ENCODE results near the gene ARHGEF12. TPM values are rescaled to one million over a fixed set of nuclear protein-coding genes. Genes with fewer than 3 reads are reported as not detected.
A peak's percentile ranks its signal among the peaks of the same experiment; 100 is the strongest.

Gene ARHGEF12
- total RNA-seq, 1 donor from 2014 or later, result 83.1 TPM

DNA sequence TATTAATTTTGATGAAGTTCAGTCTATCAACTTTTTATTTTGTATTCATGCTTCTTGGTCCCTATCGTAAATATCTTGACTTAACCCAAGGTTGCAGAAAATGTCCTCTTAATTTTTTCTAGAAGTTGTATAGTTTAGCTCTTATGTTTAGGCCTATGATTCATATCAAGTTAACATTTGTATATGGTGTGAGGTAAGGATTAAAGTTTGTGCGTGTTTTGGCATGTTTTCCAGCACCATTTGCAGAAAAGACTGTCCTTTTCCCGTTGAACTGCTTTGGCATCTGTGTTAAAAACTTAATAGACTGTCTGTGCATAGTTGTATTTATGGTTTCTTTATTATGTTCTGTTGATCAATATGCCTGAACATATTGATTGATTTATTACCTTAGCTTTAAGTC, 42.3 kb downstream of the ARHGEF12 start:
- H2AFZ ChIP-seq (ENCODE audit: low read depth, low read length), result no peak overlapping the region
- H3K9ac ChIP-seq (ENCODE audit: low read length), result no peak overlapping the region
- peaks cover 98% of the 10 kb centered on the region for H3K79me2 ChIP-seq (ENCODE audit: insufficient read depth, low read length)
- H3K27ac Mint-ChIP-seq (ENCODE audit: unreplicated experiment), result no peak overlapping the region
- H3K27me3 Mint-ChIP-seq (ENCODE audit: low read depth, unreplicated experiment), result no peaks in the 10 kb centered on the region
- H3K36me3 ChIP-seq (ENCODE audit: insufficient read depth, low read length), result no peaks in the 10 kb centered on the region
- H3K9me3 Mint-ChIP-seq (ENCODE audit: unreplicated experiment), result peaks cover 4% of the 10 kb centered on the region
- H3K4me3 ChIP-seq (ENCODE audit: insufficient read depth, low read depth, low read length), result no peak overlapping the region
- peaks cover 38% of the 10 kb centered on the region for H3K4me1 Mint-ChIP-seq (ENCODE audit: low read depth, unreplicated experiment)
- no peak overlapping the region for H3K4me3 Mint-ChIP-seq (ENCODE audit: unreplicated experiment)
- no peak overlapping the region for H3K27ac ChIP-seq (ENCODE audit: low read depth, low read length)
- FAIRE-seq, result no peak
- H3K4me2 ChIP-seq (ENCODE audit: low read length), result no peak overlapping the region
- no peaks in the 10 kb centered on the region for H3K4me1 ChIP-seq (ENCODE audit: insufficient read depth, low read length)
- no peaks in the 10 kb centered on the region for H3K9me3 ChIP-seq (ENCODE audit: insufficient read depth, low read depth, low read length)
- H4K20me1 ChIP-seq (ENCODE audit: insufficient read depth, low read length), result peaks cover 57% of the 10 kb centered on the region
- no peak for TF ChIP-seq EZH2 (IDR thresholded peaks at IDR 0.05; ENCODE audit: insufficient read depth, low read length)
- TF ChIP-seq, protein P1, sequence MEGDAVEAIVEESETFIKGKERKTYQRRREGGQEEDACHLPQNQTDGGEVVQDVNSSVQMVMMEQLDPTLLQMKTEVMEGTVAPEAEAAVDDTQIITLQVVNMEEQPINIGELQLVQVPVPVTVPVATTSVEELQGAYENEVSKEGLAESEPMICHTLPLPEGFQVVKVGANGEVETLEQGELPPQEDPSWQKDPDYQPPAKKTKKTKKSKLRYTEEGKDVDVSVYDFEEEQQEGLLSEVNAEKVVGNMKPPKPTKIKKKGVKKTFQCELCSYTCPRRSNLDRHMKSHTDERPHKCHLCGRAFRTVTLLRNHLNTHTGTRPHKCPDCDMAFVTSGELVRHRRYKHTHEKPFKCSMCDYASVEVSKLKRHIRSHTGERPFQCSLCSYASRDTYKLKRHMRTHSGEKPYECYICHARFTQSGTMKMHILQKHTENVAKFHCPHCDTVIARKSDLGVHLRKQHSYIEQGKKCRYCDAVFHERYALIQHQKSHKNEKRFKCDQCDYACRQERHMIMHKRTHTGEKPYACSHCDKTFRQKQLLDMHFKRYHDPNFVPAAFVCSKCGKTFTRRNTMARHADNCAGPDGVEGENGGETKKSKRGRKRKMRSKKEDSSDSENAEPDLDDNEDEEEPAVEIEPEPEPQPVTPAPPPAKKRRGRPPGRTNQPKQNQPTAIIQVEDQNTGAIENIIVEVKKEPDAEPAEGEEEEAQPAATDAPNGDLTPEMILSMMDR (IDR thresholded peaks at IDR 0.05; ENCODE audit: insufficient read depth, low read depth, low read length), result no peak
- H3K27me3 ChIP-seq (ENCODE audit: insufficient read depth, low read length), result no peaks in the 10 kb centered on the region
- peaks cover 4% of the 10 kb centered on the region for H3K36me3 Mint-ChIP-seq (ENCODE audit: low read depth, unreplicated experiment)
- no peak for DNase-seq (ENCODE audit: low read depth)

GRCh38 chr11:120381401-120381800, 45.2 kb downstream of the ARHGEF12 start:
- Histone ChIP-seq H3K27me3 (ENCODE audit: insufficient read depth, low read length) (no peaks in the 10 kb centered on the region), H2AFZ (ENCODE audit: low read depth, low read length) (no peak overlapping the region), H3K36me3 (ENCODE audit: insufficient read depth, low read length) (no peaks in the 10 kb centered on the region), H3K9me3 (ENCODE audit: insufficient read depth, low read depth, low read length) (no peaks in the 10 kb centered on the region), H4K20me1 (ENCODE audit: insufficient read depth, low read length) (peaks cover 71% of the 10 kb centered on the region), H3K9ac (ENCODE audit: low read length) (no peak overlapping the region), H3K4me2 (ENCODE audit: low read length) (no peak overlapping the region), H3K79me2 (ENCODE audit: insufficient read depth, low read length) (peaks cover 98% of the 10 kb centered on the region), H3K4me3 (ENCODE audit: insufficient read depth, low read depth, low read length) (no peak overlapping the region), H3K4me1 (ENCODE audit: insufficient read depth, low read length) (peaks cover 8% of the 10 kb centered on the region), H3K27ac (ENCODE audit: low read depth, low read length) (no peak overlapping the region)
- DNase-seq (ENCODE audit: low read depth) (no peak), FAIRE-seq (peak; percentile 78)
- peaks cover 8% of the 10 kb centered on the region for H3K36me3 Mint-ChIP-seq (ENCODE audit: low read depth, unreplicated experiment)
- no peaks in the 10 kb centered on the region for H3K27me3 Mint-ChIP-seq (ENCODE audit: low read depth, unreplicated experiment)
- H3K9me3 Mint-ChIP-seq (ENCODE audit: unreplicated experiment), result peaks cover 6% of the 10 kb centered on the region
- no peak overlapping the region for H3K4me3 Mint-ChIP-seq (ENCODE audit: unreplicated experiment)
- no peak overlapping the region for H3K27ac Mint-ChIP-seq (ENCODE audit: unreplicated experiment)
- peaks cover 50% of the 10 kb centered on the region for H3K4me1 Mint-ChIP-seq (ENCODE audit: low read depth, unreplicated experiment)
- no peak for TF ChIP-seq EZH2 (IDR thresholded peaks at IDR 0.05; ENCODE audit: insufficient read depth, low read length)
- TF ChIP-seq, protein P1 (IDR thresholded peaks at IDR 0.05; ENCODE audit: insufficient read depth, low read depth, low read length), result no peak

DNA sequence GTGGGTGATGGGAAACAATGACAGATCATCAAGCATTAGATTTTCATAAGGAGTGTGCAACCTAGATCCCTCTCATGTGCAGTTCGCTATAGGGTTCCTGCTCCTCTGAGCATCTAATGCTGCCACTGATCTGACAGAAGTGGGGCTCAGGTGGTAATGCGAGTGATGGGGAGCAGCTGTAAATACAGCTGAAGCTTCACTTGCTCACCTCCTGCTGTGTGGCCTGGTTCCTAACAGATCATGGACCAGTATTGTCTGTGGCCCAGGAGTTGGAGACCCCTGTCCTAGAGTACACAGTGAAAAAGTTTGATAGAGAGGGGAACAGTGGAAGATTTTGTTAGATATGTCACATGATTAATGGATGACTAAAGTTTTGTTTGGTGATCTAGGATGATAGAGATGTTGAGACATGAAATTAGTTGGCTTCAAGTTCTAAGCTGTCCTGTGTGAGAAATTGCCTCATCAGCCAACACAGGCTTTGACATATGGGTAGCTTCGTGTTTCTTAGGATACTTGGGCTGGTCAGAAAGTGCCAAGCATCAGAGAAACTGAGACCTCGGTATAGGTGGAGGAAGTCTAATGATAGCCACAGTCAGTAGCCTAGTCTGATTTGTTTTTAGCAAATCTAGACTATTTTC, 47.4 kb downstream of the ARHGEF12 start:
- DNase-seq (ENCODE audit: low read depth), result no peak
- H3K4me3 ChIP-seq (ENCODE audit: insufficient read depth, low read depth, low read length), result no peak overlapping the region
- H2AFZ ChIP-seq (ENCODE audit: low read depth, low read length), result no peak overlapping the region
- peaks cover 70% of the 10 kb centered on the region for H4K20me1 ChIP-seq (ENCODE audit: insufficient read depth, low read length)
- H3K27ac ChIP-seq (ENCODE audit: low read depth, low read length), result no peak overlapping the region
- no peak overlapping the region for H3K4me2 ChIP-seq (ENCODE audit: low read length)
- peaks cover 8% of the 10 kb centered on the region for H3K4me1 ChIP-seq (ENCODE audit: insufficient read depth, low read length)
- Mint-ChIP-seq H3K4me1 (ENCODE audit: low read depth, unreplicated experiment) (peaks cover 49% of the 10 kb centered on the region), H3K27ac (ENCODE audit: unreplicated experiment) (no peak overlapping the region), H3K36me3 (ENCODE audit: low read depth, unreplicated experiment) (peaks cover 4% of the 10 kb centered on the region), H3K9me3 (ENCODE audit: unreplicated experiment) (peaks cover 2% of the 10 kb centered on the region), H3K27me3 (ENCODE audit: low read depth, unreplicated experiment) (no peaks in the 10 kb centered on the region), H3K4me3 (ENCODE audit: unreplicated experiment) (no peak overlapping the region)
- no peak for FAIRE-seq
- peaks cover 98% of the 10 kb centered on the region for H3K79me2 ChIP-seq (ENCODE audit: insufficient read depth, low read length)
- H3K9me3 ChIP-seq (ENCODE audit: insufficient read depth, low read depth, low read length), result no peaks in the 10 kb centered on the region
- TF ChIP-seq, protein P1 (IDR thresholded peaks at IDR 0.05; ENCODE audit: insufficient read depth, low read depth, low read length), result no peak
- no peak for TF ChIP-seq EZH2 (IDR thresholded peaks at IDR 0.05; ENCODE audit: insufficient read depth, low read length)
- H3K27me3 ChIP-seq (ENCODE audit: insufficient read depth, low read length), result no peaks in the 10 kb centered on the region
- H3K9ac ChIP-seq (ENCODE audit: low read length), result no peak overlapping the region
- no peaks in the 10 kb centered on the region for H3K36me3 ChIP-seq (ENCODE audit: insufficient read depth, low read length)
